Adipocyte (in vitro differentiated cells): ENCODE measurements around the gene GPC3.
A peak's percentile ranks its signal among the peaks of the same experiment; 100 is the strongest.
"Not testable (repeated sequence)": the region's sequence is repeated elsewhere in the genome, so short reads cannot be mapped to it uniquely, and the experiment has no call there.

Experiments used
- DNase-seq: peaks from one replicate; pipeline ENCODE4 v3.0.0-alpha.2; 2015; ENCODE audit warnings: low read depth
- H3K27me3 ChIP-seq: replicated peaks from 2 replicates; pipeline ENCODE4 v1.7.0; 2013; ENCODE audit warnings: mild to moderate bottlenecking, low read length, moderate library complexity; ENCODE audit not compliant: control insufficient read depth, insufficient read depth
- H3K36me3 ChIP-seq: 2 replicates; pipeline ENCODE4 v1.7.0; 2013; ENCODE audit warnings: low read length, mild to moderate bottlenecking, moderate library complexity; ENCODE audit not compliant: control insufficient read depth, insufficient read depth, severe bottlenecking
- H3K4me1 ChIP-seq: 2 replicates; pipeline ENCODE4 v1.7.0; 2013; ENCODE audit warnings: mild to moderate bottlenecking, low read length, moderate library complexity; ENCODE audit not compliant: control insufficient read depth, insufficient read depth
- H3K4me3 ChIP-seq: 2 replicates; pipeline ENCODE4 v1.7.0; 2013; ENCODE audit warnings: mild to moderate bottlenecking, low read length, moderate library complexity
- H3K9ac ChIP-seq: 2 replicates; pipeline ENCODE4 v1.7.0; 2013; ENCODE audit warnings: mild to moderate bottlenecking, low read length, moderate library complexity
- H3K9me3 ChIP-seq: 2 replicates; pipeline ENCODE4 v1.7.0; 2013; ENCODE audit warnings: mild to moderate bottlenecking, low read length, moderate library complexity; ENCODE audit not compliant: control insufficient read depth

The GPC3 gene

GRCh38 chrX:133908223-133908955 lies 77.0 kb downstream of the GPC3 start:
- Histone ChIP-seq H3K4me3 (no peak overlapping the region), H3K4me1 (peaks cover 36% of the 10 kb centered on the region), H3K9me3 (no peaks in the 10 kb centered on the region), H3K36me3 (no peaks in the 10 kb centered on the region), H3K9ac (peak overlapping the region; percentile 31), H3K27me3 (peaks cover 13% of the 10 kb centered on the region)
- DNase-seq: peak; percentile 51

- peaks cover 13% of the 10 kb centered on the region for H3K27me3 ChIP-seq
- peaks cover 36% of the 10 kb centered on the region for H3K4me1 ChIP-seq
- no peaks in the 10 kb centered on the region for H3K9me3 ChIP-seq
- H3K36me3 ChIP-seq: no peaks in the 10 kb centered on the region
- H3K4me3 ChIP-seq: no peak overlapping the region
- no peak for DNase-seq
- peak overlapping the region; percentile 12 for H3K9ac ChIP-seq
These were observed 77.8 kb downstream of the GPC3 start for GRCh38 chrX:133907606-133908005.

GRCh38 chrX:133905305-133905704 lies 80.1 kb downstream of the GPC3 start:
- Histone ChIP-seq H3K4me3 (no peak overlapping the region), H3K4me1 (peaks cover 30% of the 10 kb centered on the region)
- DNase-seq: no peak

GRCh38 chrX:133897593-133898163 lies 87.7 kb downstream of the GPC3 start:
- Histone ChIP-seq H3K9me3 (no peaks in the 10 kb centered on the region), H3K9ac (no peak overlapping the region), H3K27me3 (no peaks in the 10 kb centered on the region), H3K4me1 (no peaks in the 10 kb centered on the region), H3K4me3 (no peak overlapping the region), H3K36me3 (no peaks in the 10 kb centered on the region)
- DNase-seq: peak; percentile 29

More at GRCh38 chrX:133905305-133905704, 80.1 kb downstream of the GPC3 start:
- Histone ChIP-seq H3K27me3 (peaks cover 9% of the 10 kb centered on the region), H3K9me3 (no peaks in the 10 kb centered on the region), H3K9ac (no peak overlapping the region), H3K36me3 (no peaks in the 10 kb centered on the region)

GRCh38 chrX:133892337-133892736 lies 93.1 kb downstream of the GPC3 start:
- Histone ChIP-seq H3K36me3 (no peaks in the 10 kb centered on the region), H3K4me3 (no peak overlapping the region), H3K9ac (no peak overlapping the region), H3K27me3 (no peaks in the 10 kb centered on the region), H3K4me1 (no peaks in the 10 kb centered on the region), H3K9me3 (no peaks in the 10 kb centered on the region)
- DNase-seq: no peak

GRCh38 chrX:133888984-133889383 lies 96.4 kb downstream of the GPC3 start:
- Histone ChIP-seq H3K36me3 (no peaks in the 10 kb centered on the region), H3K9ac (no peak overlapping the region)
- DNase-seq: no peak

GRCh38 chrX:133888084-133888483 lies 97.3 kb downstream of the GPC3 start:
- H3K36me3 ChIP-seq, H3K4me1 ChIP-seq, H3K4me3 ChIP-seq, H3K27me3 ChIP-seq, DNase-seq, H3K9ac ChIP-seq, H3K9me3 ChIP-seq: not testable (repeated sequence)

More at GRCh38 chrX:133888984-133889383, 96.4 kb downstream of the GPC3 start:
- H3K4me1 ChIP-seq: no peaks in the 10 kb centered on the region
- no peaks in the 10 kb centered on the region for H3K9me3 ChIP-seq
- H3K27me3 ChIP-seq: no peaks in the 10 kb centered on the region
- no peak overlapping the region for H3K4me3 ChIP-seq

GRCh38 chrX:133884430-133885394 lies 100.7 kb downstream of the GPC3 start:
- Histone ChIP-seq H3K27me3 (no peaks in the 10 kb centered on the region), H3K9me3 (no peaks in the 10 kb centered on the region), H3K4me3 (no peak overlapping the region), H3K4me1 (no peaks in the 10 kb centered on the region), H3K9ac (no peak overlapping the region), H3K36me3 (no peaks in the 10 kb centered on the region)
- no peak for DNase-seq

- Histone ChIP-seq H3K4me3 (no peak overlapping the region), H3K4me1 (no peaks in the 10 kb centered on the region), H3K9me3 (no peaks in the 10 kb centered on the region), H3K9ac (no peak overlapping the region), H3K27me3 (no peaks in the 10 kb centered on the region), H3K36me3 (no peaks in the 10 kb centered on the region)
- no peak for DNase-seq
These were observed 103.5 kb downstream of the GPC3 start for GRCh38 chrX:133881893-133882292.

- H3K4me1 ChIP-seq: no peaks in the 10 kb centered on the region
- H3K4me3 ChIP-seq: no peak overlapping the region
- no peaks in the 10 kb centered on the region for H3K9me3 ChIP-seq
- no peaks in the 10 kb centered on the region for H3K36me3 ChIP-seq
- DNase-seq: no peak
- H3K27me3 ChIP-seq: no peaks in the 10 kb centered on the region
- H3K9ac ChIP-seq: no peak overlapping the region
These were observed 104.4 kb downstream of the GPC3 start for GRCh38 chrX:133881007-133881406.

- Histone ChIP-seq H3K36me3 (no peaks in the 10 kb centered on the region), H3K4me3 (no peak overlapping the region), H3K9me3 (no peaks in the 10 kb centered on the region), H3K4me1 (no peaks in the 10 kb centered on the region), H3K9ac (no peak overlapping the region), H3K27me3 (no peaks in the 10 kb centered on the region)
- DNase-seq: no peak
These were observed 105.4 kb downstream of the GPC3 start for GRCh38 chrX:133880032-133880443.
